GM20431 (cell line): Measurements from ENCODE around the gene SMAD3.
"Not testable (repeated sequence)": the region's sequence is repeated elsewhere in the genome, so short reads cannot be mapped to it uniquely, and the experiment has no call there.

ENCODE experiments used
- in situ Hi-C: fragments of 300-500 bp; cut with MseI, MboI; formaldehyde crosslinking; loops from one replicate; pipeline ENCODE4 v1.15.0; 2020; ENCODE audit warnings: low sequenced_read_pairs; ENCODE audit not compliant: unreplicated experiment

SMAD3 gene

GRCh38 chr15:67153044-67153443 lies 87.6 kb downstream of the SMAD3 start:
- in situ Hi-C loops, result not testable (repeated sequence)

- in situ Hi-C loops, result no loop called here
Observed at GRCh38 chr15:67154249-67154648, 88.8 kb downstream of the SMAD3 start.

- in situ Hi-C loops, result no loop called here
Observed at GRCh38 chr15:67156426-67156825, 91.0 kb downstream of the SMAD3 start.

GRCh38 chr15:67156834-67157233 lies 91.4 kb downstream of the SMAD3 start:
- in situ Hi-C loops, result no loop called here

- in situ Hi-C loops, result no loop called here
Observed at GRCh38 chr15:67157521-67158252, 92.3 kb downstream of the SMAD3 start.

GRCh38 chr15:67158367-67158766 lies 93.0 kb downstream of the SMAD3 start:
- in situ Hi-C loops, result no loop called here

GRCh38 chr15:67161412-67161811 lies 96.0 kb downstream of the SMAD3 start:
- in situ Hi-C loops, result no loop called here

GRCh38 chr15:67161881-67162280 lies 96.5 kb downstream of the SMAD3 start:
- in situ Hi-C loops, result no loop called here

GRCh38 chr15:67163180-67163579 lies 97.8 kb downstream of the SMAD3 start:
- in situ Hi-C loops, result no loop called here

- in situ Hi-C loops, result no loop called here
Observed at GRCh38 chr15:67164401-67164791, 99.0 kb downstream of the SMAD3 start.

- in situ Hi-C loops, result no loop called here
Observed at GRCh38 chr15:67164811-67165253, 99.4 kb downstream of the SMAD3 start.

GRCh38 chr15:67165254-67166253 lies 100.2 kb downstream of the SMAD3 start:
- in situ Hi-C loops, result no loop called here

GRCh38 chr15:67166280-67167009 lies 101.0 kb downstream of the SMAD3 start:
- in situ Hi-C loops, result no loop called here

GRCh38 chr15:67167091-67167490 lies 101.7 kb downstream of the SMAD3 start:
- in situ Hi-C loops, result no loop called here

- in situ Hi-C loops, result no loop called here
Observed at GRCh38 chr15:67168694-67169093, 103.3 kb downstream of the SMAD3 start.

GRCh38 chr15:67170143-67170925 lies 104.9 kb downstream of the SMAD3 start:
- in situ Hi-C loops, result no loop called here

- in situ Hi-C loops, result no loop called here
Observed at GRCh38 chr15:67171471-67171870, 106.1 kb downstream of the SMAD3 start.

GRCh38 chr15:67172172-67172571 lies 106.8 kb downstream of the SMAD3 start:
- in situ Hi-C loops, result no loop called here

- in situ Hi-C loops, result no loop called here
Observed at GRCh38 chr15:67173005-67173404, 107.6 kb downstream of the SMAD3 start.

GRCh38 chr15:67173786-67174185 lies 108.4 kb downstream of the SMAD3 start:
- in situ Hi-C loops, result no loop called here
